Prostate gland (tissue), 2 donors: ENCODE results near the gene UBE2C.

Experiments
- CTCF ChIP-seq, 4 experiments: fragments of 200-600 bp in 2 of 4; fragments of 450-650 bp in 2 of 4; sonication (generic) in 2 of 4; IDR thresholded peaks; 1 replicate in 3 of 4; 2 replicates in 1 of 4; pipeline ENCODE4 v1.5.1; 2016 to 2019; ENCODE audit warnings: antibody characterized with exemption in 4 of 4, mild to moderate bottlenecking in 2 of 4, moderate library complexity in 2 of 4
- POLR2AphosphoS5 ChIP-seq: sonication (generic); formaldehyde crosslinking; IDR thresholded peaks from one replicate; pipeline ENCODE4 v1.6.1; 2017; ENCODE audit warnings: antibody characterized with exemption

GRCh38 chr20:45859916-45860315, 47.5 kb downstream of the UBE2C start:
- TF ChIP-seq CTCF (IDR thresholded peaks at IDR 0.05) (no peak), POLR2AphosphoS5 (no peak)
